ENCODE data around the gene BBS9.

- TF ChIP-seq, protein P1, sequence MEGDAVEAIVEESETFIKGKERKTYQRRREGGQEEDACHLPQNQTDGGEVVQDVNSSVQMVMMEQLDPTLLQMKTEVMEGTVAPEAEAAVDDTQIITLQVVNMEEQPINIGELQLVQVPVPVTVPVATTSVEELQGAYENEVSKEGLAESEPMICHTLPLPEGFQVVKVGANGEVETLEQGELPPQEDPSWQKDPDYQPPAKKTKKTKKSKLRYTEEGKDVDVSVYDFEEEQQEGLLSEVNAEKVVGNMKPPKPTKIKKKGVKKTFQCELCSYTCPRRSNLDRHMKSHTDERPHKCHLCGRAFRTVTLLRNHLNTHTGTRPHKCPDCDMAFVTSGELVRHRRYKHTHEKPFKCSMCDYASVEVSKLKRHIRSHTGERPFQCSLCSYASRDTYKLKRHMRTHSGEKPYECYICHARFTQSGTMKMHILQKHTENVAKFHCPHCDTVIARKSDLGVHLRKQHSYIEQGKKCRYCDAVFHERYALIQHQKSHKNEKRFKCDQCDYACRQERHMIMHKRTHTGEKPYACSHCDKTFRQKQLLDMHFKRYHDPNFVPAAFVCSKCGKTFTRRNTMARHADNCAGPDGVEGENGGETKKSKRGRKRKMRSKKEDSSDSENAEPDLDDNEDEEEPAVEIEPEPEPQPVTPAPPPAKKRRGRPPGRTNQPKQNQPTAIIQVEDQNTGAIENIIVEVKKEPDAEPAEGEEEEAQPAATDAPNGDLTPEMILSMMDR (IDR thresholded peaks at IDR 0.05): no peak
- TF ChIP-seq POLR2A (IDR thresholded peaks at IDR 0.05): no peak
Measured at GRCh38 chr7:33190688-33191304, 61.4 kb downstream of the BBS9 start.

Measured in right lobe of liver (tissue), 4 donors.